HCT116 (cell line): Measurements from ENCODE around the gene NDST3. TPM values are rescaled to one million over a fixed set of nuclear protein-coding genes. Genes with fewer than 3 reads are reported as not detected.

Experiments used
- ATAC-seq: fragments of 200-7000 bp; cut with Tn5 transposase; 2 replicates; pipeline ENCODE4 v1.9.1; 2020; ENCODE audit warnings: mild to moderate bottlenecking, moderate library complexity
- BruUV-seq: library from RNA; stranded (reverse); fragments of 400-500 nt; replicated peaks from 2 replicates; lab custom pipeline; 2021; lab: Mats Ljungman, UMichigan
- CTCF ChIA-PET: fragments of 300-600 bp; sonication (Branson Sonifier 250); formaldehyde crosslinking; loops from one replicate; lab custom pipeline; 2021; ENCODE audit warnings: antibody characterized with exemption; lab: Charles Lee
- POLR2A ChIA-PET: fragments of 300-600, 350-600 bp; sonication (Branson Sonifier 250); formaldehyde crosslinking; loops from one replicate; lab custom pipeline; 2021; ENCODE audit warnings: antibody characterized with exemption; lab: Charles Lee
- RAD21 ChIA-PET, 2 experiments: fragments of 300-600 bp; sonication (Branson Sonifier 250); formaldehyde crosslinking; loops; one replicate each; lab custom pipeline; 2023; ENCODE audit warnings: low total read pairs in 2 of 2; ENCODE audit not compliant: uncharacterized antibody in 2 of 2, unreplicated experiment in 2 of 2, low non-redundant PET in 1 of 2; lab: Charles Lee
- DNase-seq: peaks from one replicate; pipeline ENCODE4 v3.0.0-alpha.2; 2010; ENCODE audit warnings: low read depth, low spot score
- H2AFZ ChIP-seq: fragments of 200-600 bp; shearing (Covaris generic), sonication (generic); 2 replicates; pipeline ENCODE4 v1.6.1; 2017; ENCODE audit warnings: low read depth, mixed run types, mixed read lengths, antibody characterized with exemption, low read length; ENCODE audit not compliant: poor library complexity, severe bottlenecking
- H3K27ac ChIP-seq: 2 replicates; pipeline ENCODE4 v1.5.1; 2012; ENCODE audit warnings: low read depth, low read length
- H3K27me3 ChIP-seq: fragments of 200-600 bp; sonication (generic); 2 replicates; pipeline ENCODE4 v1.6.1; 2016; ENCODE audit warnings: mixed run types, low read length, mixed read lengths; ENCODE audit not compliant: insufficient read depth
- H3K36me3 ChIP-seq, 2 experiments: fragments of 200-500 bp in 1 of 2; fragments of 200-600 bp in 1 of 2; sonication (Bioruptor generic) in 1 of 2; sonication (generic) in 1 of 2; 2 replicates each; pipeline versions ENCODE4 v1.5.1 to v1.6.1; 2014 to 2016; ENCODE audit warnings: low read length in 2 of 2, inconsistent platforms in 1 of 2, mixed read lengths in 1 of 2, mixed run types in 1 of 2; ENCODE audit not compliant: insufficient read depth in 2 of 2, control insufficient read depth in 1 of 2
- H3K4me1 ChIP-seq, 2 experiments: fragments of 200-600 bp in 1 of 2; sonication (generic) in 1 of 2; 2 replicates each; pipeline versions ENCODE4 v1.5.1 to v1.6.1; 2012 to 2017; ENCODE audit warnings: low read length in 2 of 2, inconsistent platforms in 1 of 2, mild to moderate bottlenecking in 1 of 2, mixed read lengths in 1 of 2, mixed run types in 1 of 2, moderate library complexity in 1 of 2; ENCODE audit not compliant: insufficient read depth in 2 of 2, control insufficient read depth in 1 of 2
- H3K4me2 ChIP-seq: fragments of 200-600 bp; sonication (generic); 2 replicates; pipeline ENCODE4 v1.6.1; 2017; ENCODE audit warnings: mixed run types, low read length, mixed read lengths
- H3K4me3 ChIP-seq, 2 experiments: fragments of 200-600 bp in 1 of 2; sonication (generic) in 1 of 2; replicated peaks in 1 of 2; 2 replicates each; pipeline ENCODE4 v1.5.1; 2011 to 2016; ENCODE audit warnings: low read length in 2 of 2, control low read depth in 1 of 2, low read depth in 1 of 2, mild to moderate bottlenecking in 1 of 2, mixed read lengths in 1 of 2, mixed run types in 1 of 2
- H3K79me2 ChIP-seq: fragments of 200-600 bp; sonication (generic); 2 replicates; pipeline ENCODE4 v1.6.1; 2017; ENCODE audit warnings: mild to moderate bottlenecking, mixed run types, low read length, moderate library complexity, mixed read lengths; ENCODE audit not compliant: insufficient read depth
- H3K9ac ChIP-seq: fragments of 200-600 bp; sonication (generic); 2 replicates; pipeline ENCODE4 v1.6.1; 2016; ENCODE audit warnings: low read length, mixed read lengths
- H3K9me2 ChIP-seq: fragments of 200-600 bp; sonication (generic), shearing (Covaris generic); 2 replicates; pipeline ENCODE4 v1.6.1; 2017; ENCODE audit warnings: mixed run types, mild to moderate bottlenecking, moderate library complexity; ENCODE audit not compliant: insufficient read depth
- H3K9me3 ChIP-seq, 2 experiments: fragments of 200-500 bp in 1 of 2; fragments of 200-600 bp in 1 of 2; sonication (Bioruptor generic) in 1 of 2; sonication (generic) in 1 of 2; 2 replicates each; pipeline ENCODE4 v1.6.1; 2014 to 2017; ENCODE audit warnings: low read length in 2 of 2, mixed read lengths in 2 of 2, inconsistent platforms in 1 of 2, low read depth in 1 of 2, mild to moderate bottlenecking in 1 of 2, mixed run types in 1 of 2, moderate library complexity in 1 of 2; ENCODE audit not compliant: control insufficient read depth in 1 of 2, insufficient read depth in 1 of 2
- H4K20me1 ChIP-seq: fragments of 200-600 bp; sonication (generic), shearing (Covaris generic); 2 replicates; pipeline ENCODE4 v1.6.1; 2017; ENCODE audit warnings: mixed run types, mild to moderate bottlenecking, moderate library complexity; ENCODE audit not compliant: insufficient read depth
- CBX3 ChIP-seq: IDR thresholded peaks from 2 replicates; pipeline ENCODE4 v1.6.1; 2012; ENCODE audit warnings: low read depth
- CEBPB ChIP-seq: IDR thresholded peaks from 2 replicates; pipeline ENCODE4 v1.6.1; 2012; ENCODE audit warnings: low read depth
- EGR1 ChIP-seq: IDR thresholded peaks from 2 replicates; pipeline ENCODE4 v1.6.1; 2012; ENCODE audit warnings: low read depth
- EZH2 ChIP-seq: fragments of 200-600 bp; sonication (generic); IDR thresholded peaks from 2 replicates; pipeline ENCODE4 v1.6.1; 2017; ENCODE audit warnings: antibody characterized with exemption, mixed run types
- EZH2phosphoT487 ChIP-seq: fragments of 200-600 bp; IDR thresholded peaks from 2 replicates; pipeline ENCODE4 v1.6.1; 2018; ENCODE audit warnings: antibody characterized with exemption, borderline replicate concordance
- FOSL1 ChIP-seq: IDR thresholded peaks from 2 replicates; pipeline ENCODE4 v1.6.1; 2012; ENCODE audit warnings: low read depth
- JUND ChIP-seq: IDR thresholded peaks from 2 replicates; pipeline ENCODE4 v1.6.1; 2012
- POLR2AphosphoS5 ChIP-seq: IDR thresholded peaks from 2 replicates; pipeline ENCODE4 v1.6.1; 2011; ENCODE audit warnings: mild to moderate bottlenecking, low read depth, low read length, moderate library complexity
- RAD21 ChIP-seq: IDR thresholded peaks from 2 replicates; pipeline ENCODE4 v1.6.1; 2012; ENCODE audit warnings: low read depth, mild to moderate bottlenecking
- SIN3A ChIP-seq: IDR thresholded peaks from 2 replicates; pipeline ENCODE4 v1.6.1; 2012; ENCODE audit warnings: low read depth
- SP1 ChIP-seq: IDR thresholded peaks from 2 replicates; pipeline ENCODE4 v1.6.1; 2012; ENCODE audit warnings: low read depth
- SRF ChIP-seq: IDR thresholded peaks from 2 replicates; pipeline ENCODE4 v1.6.1; 2012; ENCODE audit warnings: low read depth
- TCF7L2 ChIP-seq: IDR thresholded peaks from 2 replicates; pipeline ENCODE4 v1.7.0; 2011; ENCODE audit warnings: borderline replicate concordance, inconsistent platforms; ENCODE audit not compliant: insufficient read depth, insufficient read length; ENCODE audit errors: extremely low read depth
- ZFX ChIP-seq: fragments of 450-650 bp; IDR thresholded peaks from 2 replicates; pipeline ENCODE4 v1.6.1; 2017
- ZNF274 ChIP-seq: fragments of 200-500 bp; sonication (Bioruptor generic); IDR thresholded peaks from 2 replicates; pipeline ENCODE4 v1.6.1; 2014; ENCODE audit warnings: mild to moderate bottlenecking, low read depth, low read length, inconsistent platforms
- intact Hi-C: fragments of 100-400 bp; cut with micrococcal nuclease; formaldehyde crosslinking; loops from 2 replicates; pipeline ENCODE4 v1.10.0; 2022
- total RNA-seq: library from RNA; stranded (reverse); gene quantifications from one replicate; pipeline ENCODE4 v1.2.1, GENCODE V29; 2021; ENCODE audit not compliant: unreplicated experiment
- TF ChIP-seq, protein P1 (sequence below): IDR thresholded peaks from 2 replicates; pipeline ENCODE4 v1.6.1; 2012
- TF ChIP-seq, protein P2 (sequence below): IDR thresholded peaks from 2 replicates; pipeline ENCODE4 v1.6.1; 2012; ENCODE audit warnings: low read depth
- TF ChIP-seq, protein P3 (sequence below): IDR thresholded peaks from 2 replicates; pipeline ENCODE4 v1.6.1; 2011; ENCODE audit warnings: mild to moderate bottlenecking, low read length, moderate library complexity; ENCODE audit not compliant: insufficient replicate concordance; ENCODE audit errors: extremely low read depth
- TF ChIP-seq, protein P4 (sequence below), 3 experiments: fragments of 200-600 bp in 1 of 3; sonication (generic) in 1 of 3; IDR thresholded peaks in 2 of 3; conservative IDR thresholded peaks in 1 of 3; 2 replicates each; pipeline ENCODE4 v1.5.1; 2012 to 2017; ENCODE audit warnings: low read depth in 2 of 3, low read length in 2 of 3, antibody characterized with exemption in 1 of 3, borderline replicate concordance in 1 of 3, control low read depth in 1 of 3, mild to moderate bottlenecking in 1 of 3, mixed read lengths in 1 of 3, mixed run types in 1 of 3, moderate library complexity in 1 of 3; ENCODE audit not compliant: insufficient read depth in 1 of 3
- TF ChIP-seq, protein P5 (sequence below): IDR thresholded peaks from 2 replicates; pipeline ENCODE4 v1.6.1; 2012

The NDST3 gene
- total RNA-seq, 1 experiment from 2014 or later, result not detected

DNA sequence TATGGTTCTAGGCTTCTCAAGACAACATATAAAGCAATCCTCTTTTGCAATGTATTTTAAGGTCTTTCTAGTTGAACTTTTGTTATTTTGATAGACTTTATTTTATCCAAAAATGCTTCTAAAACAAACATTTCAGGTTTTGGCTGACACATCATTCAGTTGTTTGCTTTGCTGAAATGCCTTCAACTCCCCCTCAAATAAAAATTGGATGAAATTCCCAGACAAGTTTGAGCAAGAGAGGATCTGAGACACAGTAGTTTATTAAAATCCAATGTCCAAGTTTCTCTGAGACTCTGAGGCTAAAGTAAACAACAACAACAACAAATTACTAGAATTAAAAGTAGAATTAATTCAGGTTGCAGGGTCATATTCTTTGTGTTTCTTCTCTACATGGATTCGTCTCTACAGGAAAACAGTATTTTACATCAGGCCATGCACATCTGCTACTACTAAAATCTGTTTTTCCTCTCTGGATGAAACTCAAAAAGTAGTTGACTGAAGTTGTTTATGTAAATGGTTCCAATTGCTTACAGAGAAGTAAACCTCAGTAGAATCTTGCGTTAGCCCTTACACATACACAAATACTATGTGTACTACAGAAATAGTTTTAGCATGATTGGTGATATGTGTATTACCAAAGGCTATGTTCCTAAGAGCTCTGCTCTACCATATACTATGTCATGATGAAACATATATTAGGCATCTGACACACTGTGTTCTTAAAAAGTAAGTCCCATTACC lies 253.6 kb downstream of the NDST3 start:
- Histone ChIP-seq H3K4me2 (no peak overlapping the region), H4K20me1 (no peaks in the 10 kb centered on the region), H3K36me3 (no peaks in the 10 kb centered on the region), H3K79me2 (no peaks in the 10 kb centered on the region), H3K27me3 (no peaks in the 10 kb centered on the region), H3K9ac (no peak overlapping the region), H3K9me3 (no peaks in the 10 kb centered on the region), H3K27ac (no peak overlapping the region), H3K9me2 (no peaks in the 10 kb centered on the region), H3K4me3 (no peak overlapping the region), H2AFZ (no peak overlapping the region), H3K4me1 (no peaks in the 10 kb centered on the region)
- RAD21 ChIA-PET, result no interaction called here
- intact Hi-C loops, result no loop called here
- CTCF ChIA-PET, result no interaction called here
- no TSS peak for BruUV-seq
- ATAC-seq (no peak), DNase-seq (no peak)
- POLR2A ChIA-PET, result no interaction called here
- TF ChIP-seq SRF, result no peak
- TF ChIP-seq, protein P1, sequence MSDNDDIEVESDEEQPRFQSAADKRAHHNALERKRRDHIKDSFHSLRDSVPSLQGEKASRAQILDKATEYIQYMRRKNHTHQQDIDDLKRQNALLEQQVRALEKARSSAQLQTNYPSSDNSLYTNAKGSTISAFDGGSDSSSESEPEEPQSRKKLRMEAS, result no peak
- TF ChIP-seq SIN3A, result no peak
- no peak for TF ChIP-seq CBX3
- TF ChIP-seq, protein P2, sequence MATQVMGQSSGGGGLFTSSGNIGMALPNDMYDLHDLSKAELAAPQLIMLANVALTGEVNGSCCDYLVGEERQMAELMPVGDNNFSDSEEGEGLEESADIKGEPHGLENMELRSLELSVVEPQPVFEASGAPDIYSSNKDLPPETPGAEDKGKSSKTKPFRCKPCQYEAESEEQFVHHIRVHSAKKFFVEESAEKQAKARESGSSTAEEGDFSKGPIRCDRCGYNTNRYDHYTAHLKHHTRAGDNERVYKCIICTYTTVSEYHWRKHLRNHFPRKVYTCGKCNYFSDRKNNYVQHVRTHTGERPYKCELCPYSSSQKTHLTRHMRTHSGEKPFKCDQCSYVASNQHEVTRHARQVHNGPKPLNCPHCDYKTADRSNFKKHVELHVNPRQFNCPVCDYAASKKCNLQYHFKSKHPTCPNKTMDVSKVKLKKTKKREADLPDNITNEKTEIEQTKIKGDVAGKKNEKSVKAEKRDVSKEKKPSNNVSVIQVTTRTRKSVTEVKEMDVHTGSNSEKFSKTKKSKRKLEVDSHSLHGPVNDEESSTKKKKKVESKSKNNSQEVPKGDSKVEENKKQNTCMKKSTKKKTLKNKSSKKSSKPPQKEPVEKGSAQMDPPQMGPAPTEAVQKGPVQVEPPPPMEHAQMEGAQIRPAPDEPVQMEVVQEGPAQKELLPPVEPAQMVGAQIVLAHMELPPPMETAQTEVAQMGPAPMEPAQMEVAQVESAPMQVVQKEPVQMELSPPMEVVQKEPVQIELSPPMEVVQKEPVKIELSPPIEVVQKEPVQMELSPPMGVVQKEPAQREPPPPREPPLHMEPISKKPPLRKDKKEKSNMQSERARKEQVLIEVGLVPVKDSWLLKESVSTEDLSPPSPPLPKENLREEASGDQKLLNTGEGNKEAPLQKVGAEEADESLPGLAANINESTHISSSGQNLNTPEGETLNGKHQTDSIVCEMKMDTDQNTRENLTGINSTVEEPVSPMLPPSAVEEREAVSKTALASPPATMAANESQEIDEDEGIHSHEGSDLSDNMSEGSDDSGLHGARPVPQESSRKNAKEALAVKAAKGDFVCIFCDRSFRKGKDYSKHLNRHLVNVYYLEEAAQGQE, result no peak
- TF ChIP-seq, protein P3, sequence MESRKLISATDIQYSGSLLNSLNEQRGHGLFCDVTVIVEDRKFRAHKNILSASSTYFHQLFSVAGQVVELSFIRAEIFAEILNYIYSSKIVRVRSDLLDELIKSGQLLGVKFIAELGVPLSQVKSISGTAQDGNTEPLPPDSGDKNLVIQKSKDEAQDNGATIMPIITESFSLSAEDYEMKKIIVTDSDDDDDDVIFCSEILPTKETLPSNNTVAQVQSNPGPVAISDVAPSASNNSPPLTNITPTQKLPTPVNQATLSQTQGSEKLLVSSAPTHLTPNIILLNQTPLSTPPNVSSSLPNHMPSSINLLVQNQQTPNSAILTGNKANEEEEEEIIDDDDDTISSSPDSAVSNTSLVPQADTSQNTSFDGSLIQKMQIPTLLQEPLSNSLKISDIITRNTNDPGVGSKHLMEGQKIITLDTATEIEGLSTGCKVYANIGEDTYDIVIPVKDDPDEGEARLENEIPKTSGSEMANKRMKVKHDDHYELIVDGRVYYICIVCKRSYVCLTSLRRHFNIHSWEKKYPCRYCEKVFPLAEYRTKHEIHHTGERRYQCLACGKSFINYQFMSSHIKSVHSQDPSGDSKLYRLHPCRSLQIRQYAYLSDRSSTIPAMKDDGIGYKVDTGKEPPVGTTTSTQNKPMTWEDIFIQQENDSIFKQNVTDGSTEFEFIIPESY, result no peak
- TF ChIP-seq, protein P4, sequence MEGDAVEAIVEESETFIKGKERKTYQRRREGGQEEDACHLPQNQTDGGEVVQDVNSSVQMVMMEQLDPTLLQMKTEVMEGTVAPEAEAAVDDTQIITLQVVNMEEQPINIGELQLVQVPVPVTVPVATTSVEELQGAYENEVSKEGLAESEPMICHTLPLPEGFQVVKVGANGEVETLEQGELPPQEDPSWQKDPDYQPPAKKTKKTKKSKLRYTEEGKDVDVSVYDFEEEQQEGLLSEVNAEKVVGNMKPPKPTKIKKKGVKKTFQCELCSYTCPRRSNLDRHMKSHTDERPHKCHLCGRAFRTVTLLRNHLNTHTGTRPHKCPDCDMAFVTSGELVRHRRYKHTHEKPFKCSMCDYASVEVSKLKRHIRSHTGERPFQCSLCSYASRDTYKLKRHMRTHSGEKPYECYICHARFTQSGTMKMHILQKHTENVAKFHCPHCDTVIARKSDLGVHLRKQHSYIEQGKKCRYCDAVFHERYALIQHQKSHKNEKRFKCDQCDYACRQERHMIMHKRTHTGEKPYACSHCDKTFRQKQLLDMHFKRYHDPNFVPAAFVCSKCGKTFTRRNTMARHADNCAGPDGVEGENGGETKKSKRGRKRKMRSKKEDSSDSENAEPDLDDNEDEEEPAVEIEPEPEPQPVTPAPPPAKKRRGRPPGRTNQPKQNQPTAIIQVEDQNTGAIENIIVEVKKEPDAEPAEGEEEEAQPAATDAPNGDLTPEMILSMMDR (IDR thresholded peaks at IDR 0.05 in 2 of 3, conservative IDR thresholded peaks at IDR 0.05 in 1 of 3; ENCODE audit: borderline replicate concordance in 1 of 3, insufficient read depth in 1 of 3, low read depth in 2 of 3, low read length in 2 of 3), result no peak
- TF ChIP-seq RAD21, result no peak
- no peak for TF ChIP-seq EGR1
- TF ChIP-seq CEBPB, result no peak
- TF ChIP-seq FOSL1, result no peak
- no peak for TF ChIP-seq EZH2phosphoT487
- no peak for TF ChIP-seq SP1
- TF ChIP-seq JUND, result no peak
- no peak for TF ChIP-seq ZFX
- no peak for TF ChIP-seq ZNF274
- TF ChIP-seq POLR2AphosphoS5, result no peak
- no peak for TF ChIP-seq TCF7L2
- no peak for TF ChIP-seq EZH2
- TF ChIP-seq, protein P5, sequence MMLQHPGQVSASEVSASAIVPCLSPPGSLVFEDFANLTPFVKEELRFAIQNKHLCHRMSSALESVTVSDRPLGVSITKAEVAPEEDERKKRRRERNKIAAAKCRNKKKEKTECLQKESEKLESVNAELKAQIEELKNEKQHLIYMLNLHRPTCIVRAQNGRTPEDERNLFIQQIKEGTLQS, result no peak
